GM12892 (cell line): ENCODE results near the gene OR8J3.

Experiments
- POLR2A ChIP-seq: IDR thresholded peaks from 2 replicates; pipeline ENCODE4 v1.6.1; 2011; ENCODE audit warnings: low read depth, low read length, control low read depth
- POLR2AphosphoS5 ChIP-seq: IDR thresholded peaks from 2 replicates; pipeline ENCODE4 v1.6.1; 2011; ENCODE audit warnings: low read depth, low read length, control low read depth
- TAF1 ChIP-seq: IDR thresholded peaks from 2 replicates; pipeline ENCODE4 v1.6.1; 2011; ENCODE audit warnings: low read depth, mild to moderate bottlenecking, control low read depth, low read length, borderline replicate concordance

GRCh38 chr11:56172256-56172830 is 32.3 kb upstream of the OR8J3 start:
- TF ChIP-seq POLR2A (no peak), TAF1 (no peak), POLR2AphosphoS5 (no peak)
